Keratinocyte (primary cell): ENCODE results near the gene CCL11. TPM values are rescaled to one million over a fixed set of nuclear protein-coding genes. Genes with fewer than 3 reads are reported as not detected.
A peak's percentile ranks its signal among the peaks of the same experiment; 100 is the strongest.

Source experiments
- DNase-seq: peaks from one replicate; pipeline ENCODE4 v3.0.0-alpha.2; 2011; ENCODE audit warnings: low read depth, missing footprints, low spot score
- FAIRE-seq: peaks from 2 replicates; lab custom pipeline; 2011; peaks lifted over from hg19 to GRCh38; lab: Jason Lieb, UNC
- H2AFZ ChIP-seq: 2 replicates; pipeline ENCODE4 v1.6.0; 2012; ENCODE audit warnings: low read length, control low read depth, inconsistent platforms; ENCODE audit not compliant: control insufficient read depth
- H3K27ac ChIP-seq: 2 replicates; pipeline ENCODE4 v1.5.1; 2011; ENCODE audit warnings: low read length; ENCODE audit not compliant: control insufficient read depth, insufficient read depth
- H3K27me3 ChIP-seq: 3 replicates; pipeline ENCODE4 v1.6.0; 2011; ENCODE audit warnings: low read length; ENCODE audit not compliant: control insufficient read depth, insufficient read depth; ENCODE audit errors: extremely low read depth
- H3K36me3 ChIP-seq, 2 experiments: 2 replicates in 1 of 2; 3 replicates in 1 of 2; pipeline ENCODE4 v1.5.1; 2011; ENCODE audit warnings: low read length in 2 of 2, mild to moderate bottlenecking in 1 of 2; ENCODE audit not compliant: control insufficient read depth in 2 of 2, insufficient read depth in 2 of 2; ENCODE audit errors: extremely low read depth in 1 of 2
- H3K4me1 ChIP-seq: 3 replicates; pipeline ENCODE4 v1.5.1; 2011; ENCODE audit warnings: low read length; ENCODE audit not compliant: control insufficient read depth, insufficient read depth; ENCODE audit errors: extremely low read depth
- H3K4me2 ChIP-seq: 3 replicates; pipeline ENCODE4 v1.6.0; 2011; ENCODE audit warnings: low read depth, low read length; ENCODE audit not compliant: control insufficient read depth, insufficient read depth; ENCODE audit errors: extremely low read depth
- H3K4me3 ChIP-seq, 3 experiments: fragments of 200-600 bp in 1 of 3; sonication (generic) in 1 of 3; 2 replicates in 2 of 3; 3 replicates in 1 of 3; pipeline ENCODE4 v1.5.1; 2011 to 2016; ENCODE audit warnings: low read length in 3 of 3, mild to moderate bottlenecking in 3 of 3, control low read depth in 2 of 3, inconsistent platforms in 1 of 3, low read depth in 1 of 3, mixed read lengths in 1 of 3, mixed run types in 1 of 3, moderate library complexity in 1 of 3; ENCODE audit not compliant: control insufficient read depth in 2 of 3, insufficient read depth in 2 of 3; ENCODE audit errors: extremely low read depth in 1 of 3
- H3K79me2 ChIP-seq: 2 replicates; pipeline ENCODE4 v1.6.0; 2012; ENCODE audit warnings: low read length; ENCODE audit not compliant: control insufficient read depth, insufficient read depth
- H3K9ac ChIP-seq: 3 replicates; pipeline ENCODE4 v1.6.0; 2011; ENCODE audit warnings: low read length; ENCODE audit not compliant: control insufficient read depth, insufficient read depth; ENCODE audit errors: extremely low read depth
- H3K9me1 ChIP-seq: 3 replicates; pipeline ENCODE4 v1.6.0; 2011; ENCODE audit warnings: low read length; ENCODE audit not compliant: control insufficient read depth, insufficient read depth; ENCODE audit errors: extremely low read depth
- H3K9me3 ChIP-seq: 2 replicates; pipeline ENCODE4 v1.5.1; 2012; ENCODE audit warnings: low read depth, low read length; ENCODE audit not compliant: control insufficient read depth
- H4K20me1 ChIP-seq: 3 replicates; pipeline ENCODE4 v1.6.0; 2011; ENCODE audit warnings: low read length; ENCODE audit not compliant: control insufficient read depth, insufficient read depth; ENCODE audit errors: extremely low read depth
- CTCF ChIP-seq, 3 experiments: IDR thresholded peaks in 1 of 3; conservative IDR thresholded peaks in 1 of 3; optimal IDR thresholded peaks in 1 of 3; 2 replicates in 2 of 3; 3 replicates in 1 of 3; pipeline versions ENCODE3 to v1.5.1; 2011; ENCODE audit warnings: low read length in 3 of 3, mild to moderate bottlenecking in 3 of 3, moderate library complexity in 2 of 3, control low read depth in 1 of 3, inconsistent platforms in 1 of 3; ENCODE audit not compliant: insufficient read depth in 2 of 3; ENCODE audit errors: extremely low read depth in 1 of 3
- EZH2 ChIP-seq: IDR thresholded peaks from one replicate; pipeline ENCODE4 v1.6.1; 2012; ENCODE audit warnings: inconsistent platforms, mild to moderate bottlenecking, low read length, moderate library complexity
- dilution Hi-C: fragments of 300-500 bp; cut with MboI; formaldehyde crosslinking; loops from one replicate; pipeline ENCODE4 v1.7.0; 2020; ENCODE audit warnings: low sequenced_read_pairs; ENCODE audit not compliant: extremely low pct_ligation_motif_present
- polyA plus RNA-seq, 5 experiments: library from polyadenylated mRNA; depleted of rRNA in 3 of 5; stranded (reverse) in 3 of 5; stranded (forward) in 1 of 5; unstranded in 1 of 5; fragments of >200 nt; gene quantifications; 1 replicate in 1 of 5; 2 replicates in 3 of 5; 3 replicates in 1 of 5; pipeline versions ENCODE4 v1.2.1 to v1.2.3, GENCODE V29; 2011 to 2012; ENCODE audit warnings: missing spikeins in 2 of 5, low read depth in 1 of 5, low replicate concordance in 1 of 5

CCL11 gene
- polyA plus RNA-seq, 1 donor (not counting 4 experiments of a cell fraction or from before 2014, with no cell fraction given) = not detected

- H3K4me1 ChIP-seq = peaks cover 26% of the 10 kb centered on the region
- no peaks in the 10 kb centered on the region for H3K9me1 ChIP-seq
- peak overlapping the region; percentile 57 for H3K4me2 ChIP-seq
- no peaks in the 10 kb centered on the region for H3K36me3 ChIP-seq
- dilution Hi-C loops = no loop called here
- no peak overlapping the region for H3K4me3 ChIP-seq
- FAIRE-seq (no peak), DNase-seq (no peak)
- TF ChIP-seq EZH2 = no peak
- TF ChIP-seq CTCF (optimal IDR thresholded peaks at IDR 0.05 in 1 of 3, IDR thresholded peaks at IDR 0.05 in 1 of 3, conservative IDR thresholded peaks at IDR 0.05 in 1 of 3; ENCODE audit: extremely low read depth in 1 of 3, insufficient read depth in 2 of 3, low read length in 3 of 3) = no peak
- no peak overlapping the region for H3K9ac ChIP-seq
- no peaks in the 10 kb centered on the region for H3K79me2 ChIP-seq
- H3K27ac ChIP-seq = no peak overlapping the region
- peaks cover 9% of the 10 kb centered on the region for H3K27me3 ChIP-seq
- H2AFZ ChIP-seq = peak overlapping the region; percentile 60
- no peaks in the 10 kb centered on the region for H4K20me1 ChIP-seq
- no peaks in the 10 kb centered on the region for H3K9me3 ChIP-seq
These were observed 30.2 kb upstream of the CCL11 start for GRCh38 chr17:34255381-34255732.

- H3K36me3 ChIP-seq = no peaks in the 10 kb centered on the region
- no peak overlapping the region for H3K4me3 ChIP-seq
- H3K27me3 ChIP-seq = peaks cover 9% of the 10 kb centered on the region
- DNase-seq (no peak), FAIRE-seq (no peak)
- peaks cover 26% of the 10 kb centered on the region for H3K4me1 ChIP-seq
- H3K9me1 ChIP-seq = no peaks in the 10 kb centered on the region
- H4K20me1 ChIP-seq = no peaks in the 10 kb centered on the region
- no peak overlapping the region for H3K27ac ChIP-seq
- no peak overlapping the region for H3K4me2 ChIP-seq
- no peak overlapping the region for H2AFZ ChIP-seq
- H3K79me2 ChIP-seq = no peaks in the 10 kb centered on the region
- no peak overlapping the region for H3K9ac ChIP-seq
- TF ChIP-seq CTCF (optimal IDR thresholded peaks at IDR 0.05 in 1 of 3, IDR thresholded peaks at IDR 0.05 in 1 of 3, conservative IDR thresholded peaks at IDR 0.05 in 1 of 3; ENCODE audit: extremely low read depth in 1 of 3, insufficient read depth in 2 of 3, low read length in 3 of 3) = no peak
- no peak for TF ChIP-seq EZH2
- no peaks in the 10 kb centered on the region for H3K9me3 ChIP-seq
- dilution Hi-C loops = no loop called here
These were observed 29.7 kb upstream of the CCL11 start for GRCh38 chr17:34255841-34256240.
